SK-N-SH (cell line): ENCODE results near the gene MINDY4.

Experiments used
- EZH2phosphoT487 ChIP-seq: fragments of 200-600 bp; sonication (generic); IDR thresholded peaks from 2 replicates; pipeline ENCODE4 v1.6.1; 2017; ENCODE audit warnings: low read depth, mixed run types, mild to moderate bottlenecking, antibody characterized with exemption, moderate library complexity, borderline replicate concordance
- IRF3 ChIP-seq: fragments of 150-350 bp; IDR thresholded peaks from 2 replicates; pipeline ENCODE4 v1.6.1; 2016; ENCODE audit warnings: mild to moderate bottlenecking, low read depth, low read length
- JUND ChIP-seq: IDR thresholded peaks from 2 replicates; pipeline ENCODE4 v1.4.0; 2012
- MAX ChIP-seq: IDR thresholded peaks from 2 replicates; pipeline ENCODE4 v1.4.0; 2012; ENCODE audit warnings: low read depth
- MXI1 ChIP-seq: IDR thresholded peaks from 2 replicates; pipeline ENCODE4 v1.6.1; 2012; ENCODE audit warnings: mild to moderate bottlenecking, low read depth, low read length, improper control_type of control experiment
- NRF1 ChIP-seq: IDR thresholded peaks from 2 replicates; pipeline ENCODE4 v1.6.1; 2012; ENCODE audit warnings: low read depth, mild to moderate bottlenecking, low read length
- POLR2AphosphoS5 ChIP-seq: IDR thresholded peaks from 2 replicates; pipeline ENCODE4 v1.6.1; 2012; ENCODE audit warnings: low read depth, low read length
- TAF1 ChIP-seq: IDR thresholded peaks from 2 replicates; pipeline ENCODE4 v1.6.1; 2012; ENCODE audit warnings: low read depth, mild to moderate bottlenecking, low read length, moderate library complexity, borderline replicate concordance
- TF ChIP-seq, protein P1 (sequence below): fragments of 200-600 bp; sonication (generic); IDR thresholded peaks from 2 replicates; pipeline ENCODE4 v1.6.1; 2017; ENCODE audit warnings: antibody characterized with exemption, mild to moderate bottlenecking, moderate library complexity
- TF ChIP-seq, protein P2 (sequence below): fragments of 150-350 bp; IDR thresholded peaks from 2 replicates; pipeline ENCODE4 v1.6.1; 2017; ENCODE audit warnings: antibody characterized with exemption, low read length, low read depth, borderline replicate concordance

DNA sequence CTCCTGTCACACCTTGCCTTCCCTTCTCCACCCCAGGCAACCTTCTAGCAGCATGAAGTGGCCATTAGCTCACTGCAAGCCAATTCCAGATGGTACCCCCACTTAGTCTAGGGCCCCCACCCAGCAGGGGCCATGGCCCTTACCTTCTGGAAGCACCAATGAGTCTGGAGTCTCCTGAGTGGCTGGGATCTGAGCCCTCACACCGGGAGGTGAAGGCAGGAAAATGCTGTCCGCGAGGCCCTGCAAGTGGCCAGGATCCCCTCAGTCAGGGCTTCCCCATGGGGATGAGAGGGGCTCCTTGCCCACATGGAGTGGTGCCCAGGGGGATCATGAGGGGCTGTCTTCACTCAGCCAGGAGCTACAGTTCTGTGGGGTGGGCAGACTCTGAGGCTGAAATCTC is 145.0 kb downstream of the MINDY4 start:
- TF ChIP-seq POLR2AphosphoS5 (no peak), JUND (no peak), MXI1 (no peak), TAF1 (no peak), MAX (no peak), NRF1 (no peak), EZH2phosphoT487 (no peak), IRF3 (no peak)
- TF ChIP-seq, protein P1, sequence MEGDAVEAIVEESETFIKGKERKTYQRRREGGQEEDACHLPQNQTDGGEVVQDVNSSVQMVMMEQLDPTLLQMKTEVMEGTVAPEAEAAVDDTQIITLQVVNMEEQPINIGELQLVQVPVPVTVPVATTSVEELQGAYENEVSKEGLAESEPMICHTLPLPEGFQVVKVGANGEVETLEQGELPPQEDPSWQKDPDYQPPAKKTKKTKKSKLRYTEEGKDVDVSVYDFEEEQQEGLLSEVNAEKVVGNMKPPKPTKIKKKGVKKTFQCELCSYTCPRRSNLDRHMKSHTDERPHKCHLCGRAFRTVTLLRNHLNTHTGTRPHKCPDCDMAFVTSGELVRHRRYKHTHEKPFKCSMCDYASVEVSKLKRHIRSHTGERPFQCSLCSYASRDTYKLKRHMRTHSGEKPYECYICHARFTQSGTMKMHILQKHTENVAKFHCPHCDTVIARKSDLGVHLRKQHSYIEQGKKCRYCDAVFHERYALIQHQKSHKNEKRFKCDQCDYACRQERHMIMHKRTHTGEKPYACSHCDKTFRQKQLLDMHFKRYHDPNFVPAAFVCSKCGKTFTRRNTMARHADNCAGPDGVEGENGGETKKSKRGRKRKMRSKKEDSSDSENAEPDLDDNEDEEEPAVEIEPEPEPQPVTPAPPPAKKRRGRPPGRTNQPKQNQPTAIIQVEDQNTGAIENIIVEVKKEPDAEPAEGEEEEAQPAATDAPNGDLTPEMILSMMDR: no peak
- TF ChIP-seq, protein P2, sequence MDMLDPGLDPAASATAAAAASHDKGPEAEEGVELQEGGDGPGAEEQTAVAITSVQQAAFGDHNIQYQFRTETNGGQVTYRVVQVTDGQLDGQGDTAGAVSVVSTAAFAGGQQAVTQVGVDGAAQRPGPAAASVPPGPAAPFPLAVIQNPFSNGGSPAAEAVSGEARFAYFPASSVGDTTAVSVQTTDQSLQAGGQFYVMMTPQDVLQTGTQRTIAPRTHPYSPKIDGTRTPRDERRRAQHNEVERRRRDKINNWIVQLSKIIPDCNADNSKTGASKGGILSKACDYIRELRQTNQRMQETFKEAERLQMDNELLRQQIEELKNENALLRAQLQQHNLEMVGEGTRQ: no peak
